ENCODE measurements around the gene PIP5K1A.
"Not testable (repeated sequence)": the region's sequence is repeated elsewhere in the genome, so short reads cannot be mapped to it uniquely, and the experiment has no call there.

Gene PIP5K1A

DNA sequence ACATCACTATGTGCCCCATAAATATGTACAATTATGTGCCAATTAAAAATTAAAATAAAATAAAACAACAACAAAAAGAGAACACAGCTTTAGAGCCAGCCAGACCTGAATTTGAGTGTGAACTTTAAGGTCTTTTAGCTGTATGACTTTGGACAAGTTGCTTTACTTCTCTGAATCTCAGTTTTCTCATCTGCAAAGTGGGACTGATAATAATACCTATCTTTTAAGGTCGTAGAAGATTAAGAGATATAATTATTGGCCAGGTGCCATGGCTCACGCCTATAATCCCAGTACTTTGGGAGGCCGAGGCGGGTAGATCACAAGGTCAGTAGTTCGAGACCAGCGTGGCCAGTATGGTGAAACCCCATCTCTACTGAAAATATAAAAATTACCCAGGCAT, 5.0 kb upstream of the PIP5K1A start:
- Histone ChIP-seq H3K9me3 (ENCODE audit: insufficient read depth, low read length) (no peaks in the 10 kb centered on the region), H4K20me1 (ENCODE audit: low read depth, low read length) (no peaks in the 10 kb centered on the region), H3K79me2 (ENCODE audit: insufficient read depth, low read length) (peaks cover 16% of the 10 kb centered on the region), H3K27me3 (ENCODE audit: low read length) (no peaks in the 10 kb centered on the region), H3K9ac (ENCODE audit: low read length) (no peak overlapping the region), H3K9me2 (replicated peaks; ENCODE audit: insufficient read depth, low read length) (no peaks in the 10 kb centered on the region), H3K27ac (ENCODE audit: low read depth, low read length) (no peak overlapping the region), H3K4me2 (ENCODE audit: low read depth, low read length, poor library complexity, severe bottlenecking) (no peak overlapping the region), H3K36me3 (ENCODE audit: low read length) (no peaks in the 10 kb centered on the region), H2AFZ (ENCODE audit: low read depth, low read length, severe bottlenecking) (no peak overlapping the region), H3K4me3 (ENCODE audit: insufficient read depth, low read length, poor library complexity, severe bottlenecking) (no peak overlapping the region), H3F3A (ENCODE audit: insufficient read depth) (peaks cover 13% of the 10 kb centered on the region)
- no peak for TF ChIP-seq EZH2phosphoT487 (conservative IDR thresholded peaks at IDR 0.05; ENCODE audit: low read length)
- TF ChIP-seq, protein P1, sequence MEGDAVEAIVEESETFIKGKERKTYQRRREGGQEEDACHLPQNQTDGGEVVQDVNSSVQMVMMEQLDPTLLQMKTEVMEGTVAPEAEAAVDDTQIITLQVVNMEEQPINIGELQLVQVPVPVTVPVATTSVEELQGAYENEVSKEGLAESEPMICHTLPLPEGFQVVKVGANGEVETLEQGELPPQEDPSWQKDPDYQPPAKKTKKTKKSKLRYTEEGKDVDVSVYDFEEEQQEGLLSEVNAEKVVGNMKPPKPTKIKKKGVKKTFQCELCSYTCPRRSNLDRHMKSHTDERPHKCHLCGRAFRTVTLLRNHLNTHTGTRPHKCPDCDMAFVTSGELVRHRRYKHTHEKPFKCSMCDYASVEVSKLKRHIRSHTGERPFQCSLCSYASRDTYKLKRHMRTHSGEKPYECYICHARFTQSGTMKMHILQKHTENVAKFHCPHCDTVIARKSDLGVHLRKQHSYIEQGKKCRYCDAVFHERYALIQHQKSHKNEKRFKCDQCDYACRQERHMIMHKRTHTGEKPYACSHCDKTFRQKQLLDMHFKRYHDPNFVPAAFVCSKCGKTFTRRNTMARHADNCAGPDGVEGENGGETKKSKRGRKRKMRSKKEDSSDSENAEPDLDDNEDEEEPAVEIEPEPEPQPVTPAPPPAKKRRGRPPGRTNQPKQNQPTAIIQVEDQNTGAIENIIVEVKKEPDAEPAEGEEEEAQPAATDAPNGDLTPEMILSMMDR (IDR thresholded peaks at IDR 0.05; ENCODE audit: insufficient read depth, low read length, poor library complexity, severe bottlenecking), result no peak

DNA sequence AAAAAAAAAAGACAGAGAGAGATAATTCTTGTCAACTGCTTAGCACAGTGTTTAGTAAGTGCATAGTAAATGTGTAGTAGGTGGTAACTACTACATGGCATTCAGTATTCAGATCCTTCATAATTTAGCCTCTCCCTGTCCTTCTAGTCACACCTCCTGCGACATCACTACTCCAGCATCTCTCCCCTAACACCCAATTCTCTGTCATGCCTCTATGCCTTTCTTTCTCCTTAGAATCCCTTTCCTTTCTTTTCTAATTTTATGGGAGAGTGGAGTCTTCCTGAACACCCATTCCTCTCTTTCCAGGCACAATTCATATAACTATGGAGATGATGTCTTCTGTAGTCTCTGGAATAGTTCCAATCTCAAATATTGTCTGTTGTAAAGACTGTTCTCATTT, 4.5 kb upstream of the PIP5K1A start:
- Histone ChIP-seq H3K27ac (ENCODE audit: low read depth, low read length) (no peak overlapping the region), H3K4me2 (ENCODE audit: low read depth, low read length, poor library complexity, severe bottlenecking) (no peak overlapping the region), H2AFZ (ENCODE audit: low read depth, low read length, severe bottlenecking) (no peak overlapping the region)

DNA sequence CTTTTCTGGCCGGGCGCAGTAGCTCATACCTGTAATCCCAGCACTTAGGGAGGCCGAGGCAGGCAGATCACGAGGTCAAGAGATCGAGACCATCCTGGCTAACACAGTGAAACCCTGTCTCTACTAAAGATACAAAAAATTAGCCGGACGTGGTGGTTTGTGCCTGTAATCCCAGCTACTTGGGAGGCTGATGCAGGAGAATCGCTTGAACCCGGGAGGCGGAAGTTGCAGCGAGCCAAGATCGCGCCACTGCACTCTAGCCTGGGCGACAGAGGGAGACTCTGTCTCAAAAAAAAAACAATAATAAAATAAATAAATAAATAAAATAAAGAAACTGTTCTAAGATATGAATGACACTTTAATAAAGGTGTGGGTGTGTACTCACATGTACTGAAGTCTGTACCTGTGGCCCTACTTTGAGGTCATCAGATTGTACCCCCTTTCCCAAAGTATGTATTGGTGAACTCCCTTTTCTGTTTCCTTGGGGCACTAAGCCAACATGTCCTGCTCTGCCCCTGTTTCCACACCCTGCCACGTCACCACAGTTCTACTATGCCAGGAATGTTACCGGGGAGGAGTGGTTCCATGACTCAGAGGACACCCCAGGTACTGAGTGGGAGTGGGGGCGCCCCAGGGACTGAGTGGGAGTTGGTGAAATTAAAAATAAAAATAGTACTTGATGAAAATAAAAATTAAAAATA, 3.3 kb upstream of the PIP5K1A start:
- not testable (repeated sequence) for H3K27ac ChIP-seq (ENCODE audit: low read depth, low read length)
- H3K79me2 ChIP-seq (ENCODE audit: insufficient read depth, low read length), result peaks cover 16% of the 10 kb centered on the region

More for the DNA sequence above, 4.5 kb upstream of the PIP5K1A start:
- Histone ChIP-seq H3F3A (ENCODE audit: insufficient read depth) (peaks cover 13% of the 10 kb centered on the region), H3K4me3 (ENCODE audit: insufficient read depth, low read length, poor library complexity, severe bottlenecking) (no peak overlapping the region), H3K9me3 (ENCODE audit: insufficient read depth, low read length) (no peaks in the 10 kb centered on the region), H3K9me2 (replicated peaks; ENCODE audit: insufficient read depth, low read length) (no peaks in the 10 kb centered on the region), H3K36me3 (ENCODE audit: low read length) (no peaks in the 10 kb centered on the region), H4K20me1 (ENCODE audit: low read depth, low read length) (no peaks in the 10 kb centered on the region), H3K27me3 (ENCODE audit: low read length) (no peaks in the 10 kb centered on the region), H3K79me2 (ENCODE audit: insufficient read depth, low read length) (peaks cover 15% of the 10 kb centered on the region), H3K9ac (ENCODE audit: low read length) (no peak overlapping the region)
- no peak for TF ChIP-seq EZH2phosphoT487 (conservative IDR thresholded peaks at IDR 0.05; ENCODE audit: low read length)
- TF ChIP-seq, protein P1 (IDR thresholded peaks at IDR 0.05; ENCODE audit: insufficient read depth, low read length, poor library complexity, severe bottlenecking), result no peak

DNA sequence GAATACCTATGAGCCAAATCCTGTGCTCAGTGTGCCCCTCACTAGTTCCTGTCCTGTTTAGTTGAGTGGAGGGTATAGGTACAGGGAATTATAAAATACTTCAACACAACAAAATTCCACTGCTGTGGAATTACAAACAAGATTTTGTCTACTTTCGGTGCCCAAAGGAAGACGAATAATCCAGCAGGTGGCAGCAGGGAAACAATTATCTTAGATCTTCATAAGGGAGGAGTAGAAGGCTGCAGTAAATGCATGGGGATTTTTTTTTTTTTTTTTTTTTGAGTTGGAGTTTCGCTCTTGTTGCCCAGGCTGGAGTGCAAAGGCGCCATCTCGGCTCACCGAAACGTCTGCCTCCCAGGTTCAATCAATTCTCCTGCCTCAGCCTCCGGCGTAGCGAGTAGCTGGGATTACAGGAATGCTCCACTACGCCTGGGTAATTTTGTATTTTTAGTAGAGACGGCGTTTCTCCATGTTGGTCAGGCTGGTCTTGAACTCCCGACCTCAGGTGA, 2.0 kb upstream of the PIP5K1A start:
- Histone ChIP-seq H3K4me2 (ENCODE audit: low read depth, low read length, poor library complexity, severe bottlenecking) (peak overlapping the region; percentile 68), H3K9me2 (replicated peaks; ENCODE audit: insufficient read depth, low read length) (no peaks in the 10 kb centered on the region), H2AFZ (ENCODE audit: low read depth, low read length, severe bottlenecking) (peak overlapping the region; percentile 86), H3K9ac (ENCODE audit: low read length) (peak overlapping the region; percentile 45), H3K9me3 (ENCODE audit: insufficient read depth, low read length) (no peaks in the 10 kb centered on the region), H3F3A (ENCODE audit: insufficient read depth) (peaks cover 13% of the 10 kb centered on the region), H3K27ac (ENCODE audit: low read depth, low read length) (no peak overlapping the region), H3K4me3 (ENCODE audit: insufficient read depth, low read length, poor library complexity, severe bottlenecking) (peak overlapping the region; percentile 33), H3K79me2 (ENCODE audit: insufficient read depth, low read length) (peaks cover 27% of the 10 kb centered on the region), H3K27me3 (ENCODE audit: low read length) (no peaks in the 10 kb centered on the region), H4K20me1 (ENCODE audit: low read depth, low read length) (no peaks in the 10 kb centered on the region), H3K36me3 (ENCODE audit: low read length) (no peaks in the 10 kb centered on the region)
- TF ChIP-seq, protein P1 (IDR thresholded peaks at IDR 0.05; ENCODE audit: insufficient read depth, low read length, poor library complexity, severe bottlenecking), result peak; percentile 45
- no peak for TF ChIP-seq EZH2phosphoT487 (conservative IDR thresholded peaks at IDR 0.05; ENCODE audit: low read length)

More for the DNA sequence above, 3.3 kb upstream of the PIP5K1A start:
- H2AFZ ChIP-seq (ENCODE audit: low read depth, low read length, severe bottlenecking); H3K4me2 ChIP-seq (ENCODE audit: low read depth, low read length, poor library complexity, severe bottlenecking); H3K27me3 ChIP-seq (ENCODE audit: low read length); H3K4me3 ChIP-seq (ENCODE audit: insufficient read depth, low read length, poor library complexity, severe bottlenecking); H3K36me3 ChIP-seq (ENCODE audit: low read length); H3K9me3 ChIP-seq (ENCODE audit: insufficient read depth, low read length); H4K20me1 ChIP-seq (ENCODE audit: low read depth, low read length); H3K9me2 ChIP-seq (replicated peaks; ENCODE audit: insufficient read depth, low read length); H3K9ac ChIP-seq (ENCODE audit: low read length): not testable (repeated sequence)
- H3F3A ChIP-seq (ENCODE audit: insufficient read depth), result peaks cover 13% of the 10 kb centered on the region
